ENCODE data around the gene KRTAP5-3. TPM values are rescaled to one million over a fixed set of nuclear protein-coding genes. Genes with fewer than 3 reads are reported as not detected.

KRTAP5-3 gene, protein sequence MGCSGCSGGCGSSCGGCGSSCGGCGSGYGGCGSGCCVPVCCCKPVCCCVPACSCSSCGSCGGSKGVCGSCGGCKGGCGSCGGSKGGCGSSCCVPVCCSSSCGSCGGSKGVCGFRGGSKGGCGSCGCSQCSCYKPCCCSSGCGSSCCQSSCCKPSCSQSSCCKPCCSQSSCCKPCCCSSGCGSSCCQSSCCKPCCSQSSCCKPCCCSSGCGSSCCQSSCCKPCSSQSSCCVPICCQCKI
- not detected for total RNA-seq
- polyA plus RNA-seq, result not detected
- long read RNA-seq, donor 1, result 0 reads
- long read RNA-seq, donor 2, result 0 reads
- long read RNA-seq, donor 3, result 0 reads
- long read RNA-seq, donor 4, result 0 reads
- long read RNA-seq, donor 5, result 0 reads

- H3K4me3 ChIP-seq, result no peak within 1 kb of the TSS
- H3K27me3 ChIP-seq (ENCODE audit: control insufficient read depth in 3 of 3, insufficient read depth in 3 of 3, low read length in 2 of 3), result peaks cover 0 to 12% (median 4%) of the 10 kb centered on the region in 3 donors
- TF ChIP-seq, protein P1, sequence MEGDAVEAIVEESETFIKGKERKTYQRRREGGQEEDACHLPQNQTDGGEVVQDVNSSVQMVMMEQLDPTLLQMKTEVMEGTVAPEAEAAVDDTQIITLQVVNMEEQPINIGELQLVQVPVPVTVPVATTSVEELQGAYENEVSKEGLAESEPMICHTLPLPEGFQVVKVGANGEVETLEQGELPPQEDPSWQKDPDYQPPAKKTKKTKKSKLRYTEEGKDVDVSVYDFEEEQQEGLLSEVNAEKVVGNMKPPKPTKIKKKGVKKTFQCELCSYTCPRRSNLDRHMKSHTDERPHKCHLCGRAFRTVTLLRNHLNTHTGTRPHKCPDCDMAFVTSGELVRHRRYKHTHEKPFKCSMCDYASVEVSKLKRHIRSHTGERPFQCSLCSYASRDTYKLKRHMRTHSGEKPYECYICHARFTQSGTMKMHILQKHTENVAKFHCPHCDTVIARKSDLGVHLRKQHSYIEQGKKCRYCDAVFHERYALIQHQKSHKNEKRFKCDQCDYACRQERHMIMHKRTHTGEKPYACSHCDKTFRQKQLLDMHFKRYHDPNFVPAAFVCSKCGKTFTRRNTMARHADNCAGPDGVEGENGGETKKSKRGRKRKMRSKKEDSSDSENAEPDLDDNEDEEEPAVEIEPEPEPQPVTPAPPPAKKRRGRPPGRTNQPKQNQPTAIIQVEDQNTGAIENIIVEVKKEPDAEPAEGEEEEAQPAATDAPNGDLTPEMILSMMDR (IDR thresholded peaks at IDR 0.05; ENCODE audit: control extremely low read depth, extremely low read depth), result no peak
- peaks cover 0 to 5% (median 0%) of the 10 kb centered on the region in 5 donors for H3K4me1 ChIP-seq (ENCODE audit: control insufficient read depth in 5 of 5, insufficient read depth in 5 of 5, low read length in 5 of 5)
- ATAC-seq (ENCODE audit: insufficient read depth, low FRiP score) (no peak), DNase-seq (no peak)
- no peak within 1 kb of the TSS for H3K27ac ChIP-seq (ENCODE audit: low read depth in 1 of 2, low read length in 1 of 2)
- no peaks in the 10 kb centered on the region for H3K36me3 ChIP-seq (ENCODE audit: control insufficient read depth in 4 of 4, insufficient read depth in 4 of 4, low read length in 4 of 4)
- no peak within 1 kb of the TSS for H3K9ac ChIP-seq (ENCODE audit: insufficient read depth in 1 of 2, low read length in 2 of 2)
- no peaks in the 10 kb centered on the region for H3K9me3 ChIP-seq (ENCODE audit: control insufficient read depth in 4 of 4, insufficient read depth in 3 of 4, low read length in 3 of 4)
- 68 to 71% methylated on average over 4 of the region's 4 CpGs for WGBS, 2 donors
Measured at GRCh38 chr11:1608363-1608762, at the start of gene KRTAP5-3. Gene KRTAP5-3, minus strand, starts transcription at chr11:1608463. Its CDS starts 78 bp downstream, at chr11:1608385.

- no peak overlapping the region for H3K9ac ChIP-seq (ENCODE audit: insufficient read depth in 1 of 2, low read length in 2 of 2)
- H3K9me3 ChIP-seq (ENCODE audit: control insufficient read depth in 4 of 4, insufficient read depth in 3 of 4, low read length in 3 of 4), result no peaks in the 10 kb centered on the region
- TF ChIP-seq, protein P1 (IDR thresholded peaks at IDR 0.05; ENCODE audit: control extremely low read depth, extremely low read depth), result no peak
- ATAC-seq (ENCODE audit: insufficient read depth, low FRiP score), result no peak
- no peak overlapping the region for H3K27ac ChIP-seq (ENCODE audit: low read depth in 1 of 2, low read length in 1 of 2)
- WGBS, 2 donors, result 73 to 84% methylated on average over 7 of the region's 7 CpGs
- peaks cover 0 to 34% (median 8%) of the 10 kb centered on the region in 5 donors for H3K4me1 ChIP-seq (ENCODE audit: control insufficient read depth in 5 of 5, insufficient read depth in 5 of 5, low read length in 5 of 5)
- H3K36me3 ChIP-seq (ENCODE audit: control insufficient read depth in 4 of 4, insufficient read depth in 4 of 4, low read length in 4 of 4), result no peaks in the 10 kb centered on the region
- no peak for DNase-seq
- no peak overlapping the region for H3K4me3 ChIP-seq
- H3K27me3 ChIP-seq (ENCODE audit: control insufficient read depth in 3 of 3, insufficient read depth in 3 of 3, low read length in 2 of 3), result no peaks in the 10 kb centered on the region
Measured at GRCh38 chr11:1656670-1657069, 48.4 kb upstream of the KRTAP5-3 start.

DNA sequence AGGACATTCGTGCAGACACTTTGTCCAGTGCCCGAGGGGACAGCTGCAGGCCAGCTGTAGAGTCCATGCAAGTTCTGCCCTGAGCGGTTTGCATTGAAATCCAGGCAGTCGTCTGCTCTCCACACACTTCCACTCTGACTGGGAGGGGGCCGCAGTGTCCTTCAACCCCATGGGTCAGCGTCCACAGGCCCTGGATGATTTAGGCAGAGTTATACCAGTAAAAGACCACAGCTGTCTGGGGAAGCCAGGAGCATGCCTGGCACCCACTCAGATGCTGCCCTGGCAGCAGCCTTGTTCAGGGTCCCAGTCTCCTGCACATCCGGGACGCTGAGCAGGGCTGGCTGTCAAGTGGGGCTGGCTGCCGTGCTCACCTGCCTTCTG lies 47.8 kb upstream of the KRTAP5-3 start:
- no peaks in the 10 kb centered on the region for H3K27me3 ChIP-seq (ENCODE audit: control insufficient read depth in 3 of 3, insufficient read depth in 3 of 3, low read length in 2 of 3)
- H3K36me3 ChIP-seq (ENCODE audit: control insufficient read depth in 4 of 4, insufficient read depth in 4 of 4, low read length in 4 of 4), result no peaks in the 10 kb centered on the region
- H3K27ac ChIP-seq (ENCODE audit: low read depth in 1 of 2, low read length in 1 of 2), result no peak overlapping the region
- no peak overlapping the region for H3K4me3 ChIP-seq
- TF ChIP-seq, protein P1 (IDR thresholded peaks at IDR 0.05; ENCODE audit: control extremely low read depth, extremely low read depth), result no peak
- no peak overlapping the region for H3K9ac ChIP-seq (ENCODE audit: insufficient read depth in 1 of 2, low read length in 2 of 2)
- no peak for DNase-seq
- no peaks in the 10 kb centered on the region for H3K9me3 ChIP-seq (ENCODE audit: control insufficient read depth in 4 of 4, insufficient read depth in 3 of 4, low read length in 3 of 4)
- peaks cover 0 to 34% (median 8%) of the 10 kb centered on the region in 5 donors for H3K4me1 ChIP-seq (ENCODE audit: control insufficient read depth in 5 of 5, insufficient read depth in 5 of 5, low read length in 5 of 5)
- WGBS, 2 donors, result 79 to 93% methylated on average over 9 of the region's 9 CpGs
- no peak for ATAC-seq (ENCODE audit: insufficient read depth, low FRiP score)
